ENCODE measurements around the gene GTF3A.

DNA sequence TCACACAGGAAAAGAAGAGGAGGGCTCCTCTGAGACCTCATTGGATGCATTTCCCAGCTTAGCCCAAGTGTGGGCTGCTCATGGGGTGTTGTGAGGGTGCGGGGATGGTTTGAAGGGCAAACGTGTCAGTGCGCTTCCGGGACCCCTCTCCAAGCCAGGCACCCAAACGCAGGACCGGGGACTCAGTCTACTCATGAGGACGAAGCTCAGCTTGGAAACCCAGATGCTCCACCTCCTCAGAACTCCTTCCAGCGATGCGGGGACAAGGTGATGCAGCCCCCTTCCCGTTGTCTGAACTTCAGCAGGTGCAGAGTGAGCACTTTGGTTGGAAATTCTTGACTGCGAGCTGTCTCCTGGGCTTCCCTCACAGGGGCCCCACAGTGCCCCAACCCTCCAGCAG lies 59.0 kb downstream of the GTF3A start:
- TF ChIP-seq, protein P1, sequence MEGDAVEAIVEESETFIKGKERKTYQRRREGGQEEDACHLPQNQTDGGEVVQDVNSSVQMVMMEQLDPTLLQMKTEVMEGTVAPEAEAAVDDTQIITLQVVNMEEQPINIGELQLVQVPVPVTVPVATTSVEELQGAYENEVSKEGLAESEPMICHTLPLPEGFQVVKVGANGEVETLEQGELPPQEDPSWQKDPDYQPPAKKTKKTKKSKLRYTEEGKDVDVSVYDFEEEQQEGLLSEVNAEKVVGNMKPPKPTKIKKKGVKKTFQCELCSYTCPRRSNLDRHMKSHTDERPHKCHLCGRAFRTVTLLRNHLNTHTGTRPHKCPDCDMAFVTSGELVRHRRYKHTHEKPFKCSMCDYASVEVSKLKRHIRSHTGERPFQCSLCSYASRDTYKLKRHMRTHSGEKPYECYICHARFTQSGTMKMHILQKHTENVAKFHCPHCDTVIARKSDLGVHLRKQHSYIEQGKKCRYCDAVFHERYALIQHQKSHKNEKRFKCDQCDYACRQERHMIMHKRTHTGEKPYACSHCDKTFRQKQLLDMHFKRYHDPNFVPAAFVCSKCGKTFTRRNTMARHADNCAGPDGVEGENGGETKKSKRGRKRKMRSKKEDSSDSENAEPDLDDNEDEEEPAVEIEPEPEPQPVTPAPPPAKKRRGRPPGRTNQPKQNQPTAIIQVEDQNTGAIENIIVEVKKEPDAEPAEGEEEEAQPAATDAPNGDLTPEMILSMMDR (conservative IDR thresholded peaks at IDR 0.05; ENCODE audit: low read length) = no peak
- TF ChIP-seq EZH2phosphoT487 (IDR thresholded peaks at IDR 0.05; ENCODE audit: borderline replicate concordance, low read depth, low read length) = no peak
